ELF-1 (cell line): ENCODE measurements around the gene CFAP65.

Experiments used
- DNase-seq: peaks from one replicate; pipeline ENCODE4 v3.0.0-alpha.2; 2016; ENCODE audit warnings: low read depth, low spot score

Gene CFAP65

DNA sequence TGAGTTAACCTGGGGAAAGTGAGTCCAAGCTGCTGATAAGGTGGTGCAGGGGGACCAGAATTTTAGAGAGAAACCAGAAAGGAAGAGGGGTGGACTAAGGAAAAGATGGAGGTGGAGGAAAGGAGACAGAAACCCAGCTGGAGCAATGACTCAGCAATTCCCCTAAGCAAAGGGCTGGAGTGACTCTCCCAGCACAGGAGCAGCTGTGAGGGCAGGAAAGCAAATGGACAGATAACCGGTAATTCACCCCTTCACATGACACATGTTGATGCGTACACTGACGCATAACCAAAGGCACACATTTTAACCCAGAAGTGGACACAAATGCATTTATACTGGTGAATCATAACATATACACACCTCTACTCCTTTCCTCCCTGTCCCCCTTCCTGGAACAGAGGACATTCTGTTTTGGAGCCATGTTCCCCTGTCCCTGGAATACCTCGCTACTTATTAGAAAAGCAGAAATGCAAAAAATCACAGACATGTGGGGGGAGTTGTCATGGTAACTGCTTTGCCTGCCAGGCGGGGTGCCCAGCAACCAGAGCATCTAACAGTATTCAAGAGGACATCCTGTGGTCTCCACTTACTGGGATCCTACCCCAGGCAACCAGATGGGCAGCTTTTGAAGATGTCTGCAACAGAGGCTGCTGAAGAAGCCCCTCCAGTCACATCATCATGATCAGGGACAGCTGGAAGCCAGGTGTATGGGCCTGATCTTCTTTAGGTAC is 77.1 kb downstream of the CFAP65 start:
- DNase-seq: peak; percentile 45

- DNase-seq: no peak
Measured at GRCh38 chr2:218963601-218964000, 77.7 kb downstream of the CFAP65 start.

- peak; percentile 99 for DNase-seq
Measured at GRCh38 chr2:218962859-218963492, 78.3 kb downstream of the CFAP65 start.

GRCh38 chr2:218961651-218962570 is 79.4 kb downstream of the CFAP65 start:
- peak; percentile 67 for DNase-seq

GRCh38 chr2:218961229-218961628 is 80.1 kb downstream of the CFAP65 start:
- no peak for DNase-seq

GRCh38 chr2:218960309-218961165 is 80.8 kb downstream of the CFAP65 start:
- DNase-seq: peak; percentile 25

DNA sequence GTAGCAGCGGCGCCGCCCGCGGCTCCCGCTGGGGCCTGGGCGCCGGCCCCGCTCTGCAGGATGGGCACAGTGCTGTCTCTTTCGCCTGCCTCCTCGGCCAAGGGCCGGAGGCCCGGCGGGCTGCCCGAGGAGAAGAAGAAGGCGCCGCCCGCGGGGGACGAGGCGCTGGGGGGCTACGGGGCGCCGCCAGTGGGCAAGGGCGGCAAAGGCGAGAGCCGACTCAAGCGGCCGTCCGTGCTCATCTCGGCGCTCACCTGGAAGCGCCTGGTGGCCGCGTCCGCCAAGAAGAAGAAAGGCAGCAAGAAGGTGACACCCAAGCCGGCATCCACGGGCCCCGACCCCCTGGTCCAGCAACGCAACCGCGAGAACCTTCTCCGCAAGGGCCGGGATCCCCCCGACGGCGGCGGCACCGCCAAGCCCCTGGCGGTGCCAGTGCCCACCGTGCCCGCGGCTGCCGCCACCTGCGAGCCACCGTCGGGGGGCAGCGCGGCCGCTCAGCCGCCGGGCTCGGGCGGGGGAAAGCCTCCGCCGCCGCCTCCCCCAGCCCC is 81.5 kb downstream of the CFAP65 start:
- DNase-seq: peak; percentile 40

DNA sequence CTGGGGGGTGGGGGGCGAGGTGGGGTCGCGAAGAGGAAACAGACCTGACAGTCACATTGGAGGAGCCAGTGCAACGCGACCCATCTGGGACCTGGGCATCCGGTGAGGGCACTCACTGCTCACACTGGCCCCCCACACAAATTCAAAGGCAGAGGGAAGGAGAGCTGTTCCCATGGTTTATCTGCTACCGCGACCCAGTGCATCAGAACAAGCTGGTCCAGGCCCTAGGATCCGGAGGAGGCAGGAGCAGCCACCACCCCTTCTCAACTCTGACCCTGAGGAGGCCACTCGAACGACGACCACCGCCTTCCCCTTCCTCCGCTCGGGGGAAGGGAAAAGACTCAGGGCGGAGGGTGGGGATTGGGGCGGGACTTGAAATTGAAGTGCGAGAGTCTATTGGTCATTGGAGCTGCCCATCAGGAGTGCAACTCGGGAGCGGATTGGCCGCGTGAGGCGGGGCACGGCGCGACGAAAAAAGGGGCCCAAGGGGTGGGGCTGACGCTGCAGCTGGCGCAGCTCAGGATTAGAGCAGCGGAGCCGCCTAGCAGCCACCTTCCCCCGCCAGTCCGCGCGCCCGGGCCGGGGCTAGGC is 82.1 kb downstream of the CFAP65 start, which contains the start of gene CDK5R2:
Gene CDK5R2, plus strand, starts transcription at position 526 of the 591 bp plus-strand sequence. CDS start 155 bp downstream, outside the sequence.
- DNase-seq: peak; percentile 93

DNA sequence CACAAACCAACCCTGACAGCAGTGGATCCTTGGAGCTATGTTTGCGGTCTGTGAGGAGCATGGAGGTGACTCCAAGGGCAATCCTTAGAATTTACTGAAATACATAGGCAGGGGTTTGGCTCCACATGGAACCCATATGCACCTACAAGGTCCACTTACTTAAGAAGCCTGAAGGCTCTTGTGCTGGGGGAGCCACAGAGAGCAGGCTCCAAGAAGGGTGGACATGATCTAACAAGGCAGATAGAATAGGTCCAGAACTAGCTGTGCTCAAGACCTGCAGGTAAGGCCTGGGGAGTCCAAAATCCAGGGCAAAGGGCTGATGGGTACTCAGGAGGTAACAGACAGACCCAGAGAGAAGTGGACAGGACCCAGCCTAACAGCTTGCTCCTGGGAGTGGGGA is 83.0 kb downstream of the CFAP65 start:
- DNase-seq: no peak

- no peak for DNase-seq
Measured at GRCh38 chr2:218957671-218958070, 83.6 kb downstream of the CFAP65 start.

DNA sequence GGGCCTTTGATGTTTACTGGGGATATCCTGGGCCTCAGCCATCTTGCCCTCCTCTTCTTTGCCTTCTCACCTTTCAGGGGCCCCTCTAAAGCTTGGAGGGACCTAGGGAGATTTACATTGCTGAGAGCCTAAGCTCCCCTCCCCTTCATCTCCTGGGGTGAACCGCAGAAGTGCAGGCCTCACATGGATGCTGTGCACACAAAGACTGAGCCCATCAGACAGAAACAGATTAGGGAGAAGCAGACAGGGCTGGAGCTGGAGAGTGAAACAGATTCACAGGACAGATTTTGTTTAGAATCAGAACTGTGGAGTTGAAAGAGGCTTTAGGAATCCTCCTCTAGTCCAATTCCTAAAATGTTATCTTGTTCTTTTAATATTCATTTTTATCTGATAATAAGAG is 85.3 kb downstream of the CFAP65 start:
- DNase-seq: no peak

GRCh38 chr2:218954541-218955300 is 86.6 kb downstream of the CFAP65 start:
- DNase-seq: no peak

GRCh38 chr2:218953366-218953954 is 87.9 kb downstream of the CFAP65 start:
- DNase-seq: peak; percentile 31
